ENCODE measurements around the gene EFCAB13. TPM values are rescaled to one million over a fixed set of nuclear protein-coding genes. Genes with fewer than 3 reads are reported as not detected.

The EFCAB13 gene
- total RNA-seq, 4 donors from 2014 or later: 1.4 to 2.5 (median 1.8) TPM

- intact Hi-C loops (cut with DNase I; ENCODE audit: low total_unique reads): no loop called here
- in situ Hi-C loops (cut with MboI; ENCODE audit: low sequenced_read_pairs in 4 of 4): no loop called here
- no peaks in the 10 kb centered on the region for H3K4me1 ChIP-seq
These were observed 32.9 kb upstream of the EFCAB13 start for GRCh38 chr17:47290870-47291241.

DNA sequence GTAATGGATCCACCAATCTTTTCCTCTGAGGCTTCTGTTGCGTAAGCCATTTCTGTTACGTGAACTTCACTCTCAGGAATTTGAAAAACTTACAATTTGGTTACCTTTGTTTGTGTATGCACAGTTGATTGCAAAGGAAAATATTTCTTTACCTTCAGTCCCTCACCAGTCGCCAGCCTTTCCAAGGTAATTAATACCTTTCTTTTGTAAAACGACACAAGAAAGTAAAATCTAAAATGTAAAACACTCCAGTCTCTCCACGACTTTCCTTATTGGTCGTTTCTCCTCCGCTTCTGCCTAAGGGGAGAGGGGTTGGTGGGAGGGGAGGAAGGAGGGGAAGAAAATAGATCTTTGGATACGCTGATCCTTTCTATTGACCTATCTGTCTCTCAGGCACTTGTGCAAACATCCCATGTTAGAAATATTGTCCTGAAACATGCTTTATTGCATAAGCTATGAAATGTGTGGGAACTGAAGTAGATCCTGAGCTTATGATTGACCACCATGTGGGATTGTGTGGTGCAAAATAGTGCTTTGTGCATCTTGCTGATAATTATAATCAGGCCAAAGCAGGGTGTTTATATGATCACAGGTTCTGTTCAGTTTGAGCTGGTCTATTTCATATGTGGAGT lies 32.4 kb upstream of the EFCAB13 start:
- TF ChIP-seq POLR2A (IDR thresholded peaks at IDR 0.05): no peak
- TF ChIP-seq CTCF (IDR thresholded peaks at IDR 0.05 in 4 of 5, conservative IDR thresholded peaks at IDR 0.05 in 1 of 5): no peak
- no peaks in the 10 kb centered on the region for H3K27me3 ChIP-seq
- no peak overlapping the region for H3K4me3 ChIP-seq
- intact Hi-C loops (cut with DNase I; ENCODE audit: low total_unique reads): no loop called here
- H3K9me3 ChIP-seq: no peaks in the 10 kb centered on the region
- H3K27ac ChIP-seq: no peak overlapping the region
- no peaks in the 10 kb centered on the region for H3K36me3 ChIP-seq
- DNase-seq: no peak
- H3K4me1 ChIP-seq: no peaks in the 10 kb centered on the region
- no peak for ATAC-seq
- in situ Hi-C loops (cut with MboI; ENCODE audit: low sequenced_read_pairs in 4 of 4): no loop called here

More at GRCh38 chr17:47290870-47291241, 32.9 kb upstream of the EFCAB13 start:
- no peak overlapping the region for H3K4me3 ChIP-seq
- no peak for DNase-seq
- no peak for ATAC-seq
- no peaks in the 10 kb centered on the region for H3K9me3 ChIP-seq
- H3K27me3 ChIP-seq: no peaks in the 10 kb centered on the region
- no peaks in the 10 kb centered on the region for H3K36me3 ChIP-seq
- H3K27ac ChIP-seq: no peak overlapping the region
- no peak for TF ChIP-seq CTCF (IDR thresholded peaks at IDR 0.05 in 4 of 5, conservative IDR thresholded peaks at IDR 0.05 in 1 of 5)
- TF ChIP-seq POLR2A (IDR thresholded peaks at IDR 0.05): no peak

GRCh38 chr17:47292206-47292605 lies 31.5 kb upstream of the EFCAB13 start:
- Histone ChIP-seq H3K4me1 (no peaks in the 10 kb centered on the region), H3K9me3 (no peaks in the 10 kb centered on the region), H3K36me3 (no peaks in the 10 kb centered on the region), H3K27ac (no peak overlapping the region), H3K4me3 (no peak overlapping the region), H3K27me3 (no peaks in the 10 kb centered on the region)
- no peak for DNase-seq
- no peak for ATAC-seq
- in situ Hi-C loops (cut with MboI; ENCODE audit: low sequenced_read_pairs in 4 of 4) (no loop called here), intact Hi-C loops (cut with DNase I; ENCODE audit: low total_unique reads) (no loop called here)
- no peak for TF ChIP-seq CTCF (IDR thresholded peaks at IDR 0.05 in 4 of 5, conservative IDR thresholded peaks at IDR 0.05 in 1 of 5)
- TF ChIP-seq POLR2A (IDR thresholded peaks at IDR 0.05): no peak

DNA sequence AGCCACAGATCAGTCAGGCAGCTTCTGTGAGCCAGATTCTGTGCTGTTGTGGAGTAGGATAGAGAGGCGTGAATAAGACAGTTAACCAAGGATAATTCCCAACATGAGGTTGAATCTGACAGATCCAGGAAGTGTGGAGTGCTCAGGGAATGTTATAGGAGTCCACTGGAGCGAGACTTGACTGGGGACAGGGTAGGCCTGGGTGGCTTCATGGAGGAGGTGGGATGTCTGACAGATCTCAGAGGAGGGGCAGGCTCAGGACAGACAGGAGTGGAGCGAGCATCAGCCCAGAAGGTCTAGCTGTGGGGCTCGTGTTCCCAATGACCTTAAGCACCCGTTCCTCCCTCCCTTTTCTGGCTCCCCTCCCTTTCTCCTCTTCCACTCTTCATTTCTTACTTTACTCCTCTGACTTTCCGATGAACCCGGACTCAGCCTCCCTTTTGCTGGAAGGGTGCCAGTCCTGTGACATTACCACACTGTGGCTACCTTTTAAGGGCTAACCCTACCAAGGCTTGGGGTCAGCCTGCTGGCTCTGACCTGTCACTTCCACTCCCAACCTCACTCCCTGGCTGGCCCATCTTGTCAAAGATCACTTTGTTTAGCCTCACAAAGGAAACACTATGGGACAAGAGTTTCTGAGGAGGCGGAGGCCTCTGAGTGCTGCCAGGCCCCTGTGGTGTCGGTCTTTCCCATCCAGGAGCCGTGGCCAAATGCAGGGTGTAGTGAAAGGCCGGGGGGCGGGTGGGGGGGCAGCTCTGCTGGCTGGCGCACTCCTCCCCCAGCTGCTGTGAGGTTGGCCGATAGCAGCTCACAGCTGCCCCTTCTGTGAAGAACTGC lies 28.5 kb upstream of the EFCAB13 start:
- intact Hi-C loops (cut with DNase I; ENCODE audit: low total_unique reads): no loop called here
- DNase-seq: no peak
- TF ChIP-seq POLR2A (IDR thresholded peaks at IDR 0.05): no peak
- TF ChIP-seq CTCF (IDR thresholded peaks at IDR 0.05 in 4 of 5, conservative IDR thresholded peaks at IDR 0.05 in 1 of 5): no peak
- Histone ChIP-seq H3K9me3 (no peaks in the 10 kb centered on the region), H3K4me3 (no peak overlapping the region), H3K27ac (no peak overlapping the region), H3K27me3 (no peaks in the 10 kb centered on the region), H3K36me3 (no peaks in the 10 kb centered on the region), H3K4me1 (no peaks in the 10 kb centered on the region)
- in situ Hi-C loops (cut with MboI; ENCODE audit: low sequenced_read_pairs in 4 of 4): no loop called here
- ATAC-seq: no peak

All from gastrocnemius medialis (tissue), 4 donors.